MM.1S (cell line): Measurements from ENCODE around the gene PRKCA.

Source experiments
- DNase-seq: peaks from one replicate; pipeline ENCODE4 v3.0.0-alpha.2; 2015
- H2AFZ ChIP-seq: fragments of 300-600 bp; sonication (generic); 2 replicates; pipeline ENCODE4 v1.6.0; 2016; ENCODE audit warnings: antibody characterized with exemption, low read length
- H3F3A ChIP-seq: fragments of 300-600 bp; sonication (generic); 2 replicates; pipeline ENCODE4 v1.6.1; 2016; ENCODE audit warnings: mild to moderate bottlenecking, antibody characterized with exemption, low read length, moderate library complexity, mixed read lengths; ENCODE audit not compliant: insufficient read depth
- H3K27ac ChIP-seq: fragments of 300-600 bp; sonication (generic); 2 replicates; pipeline ENCODE4 v1.5.1; 2016; ENCODE audit warnings: mild to moderate bottlenecking, low read length
- H3K27me3 ChIP-seq: fragments of 300-600 bp; sonication (generic); replicated peaks from 2 replicates; pipeline ENCODE4 v1.6.0; 2016; ENCODE audit warnings: low read length; ENCODE audit not compliant: insufficient read depth
- H3K36me3 ChIP-seq: fragments of 300-600 bp; sonication (generic); replicated peaks from 2 replicates; pipeline ENCODE4 v1.6.1; 2016; ENCODE audit warnings: mild to moderate bottlenecking, low read length, mixed read lengths; ENCODE audit not compliant: insufficient read depth
- H3K4me1 ChIP-seq: fragments of 300-600 bp; sonication (generic); 2 replicates; pipeline ENCODE4 v1.6.1; 2016; ENCODE audit warnings: low read length, mixed read lengths
- H3K4me2 ChIP-seq: fragments of 300-600 bp; sonication (generic); 2 replicates; pipeline ENCODE4 v1.6.0; 2016; ENCODE audit warnings: low read depth, low read length
- H3K4me3 ChIP-seq: fragments of 300-600 bp; sonication (generic); 2 replicates; pipeline ENCODE4 v1.5.1; 2016; ENCODE audit warnings: low read length, mixed read lengths
- H3K79me2 ChIP-seq: fragments of 300-600 bp; sonication (generic); 2 replicates; pipeline ENCODE4 v1.6.1; 2016; ENCODE audit warnings: mixed run types, low read length, mixed read lengths
- H3K9ac ChIP-seq: fragments of 300-600 bp; sonication (generic); 2 replicates; pipeline ENCODE4 v1.6.1; 2016; ENCODE audit warnings: low read length, mixed read lengths
- H3K9me2 ChIP-seq: fragments of 300-600 bp; sonication (generic); replicated peaks from 2 replicates; pipeline ENCODE4 v1.6.1; 2016; ENCODE audit warnings: mild to moderate bottlenecking, low read length, mixed read lengths; ENCODE audit not compliant: insufficient read depth
- H3K9me3 ChIP-seq: fragments of 300-600 bp; sonication (generic); replicated peaks from 2 replicates; pipeline ENCODE4 v1.6.1; 2016; ENCODE audit warnings: mild to moderate bottlenecking, low read length, mixed read lengths; ENCODE audit not compliant: insufficient read depth
- H4K20me1 ChIP-seq: fragments of 300-600 bp; sonication (generic); 2 replicates; pipeline ENCODE4 v1.6.1; 2016; ENCODE audit warnings: mild to moderate bottlenecking, low read length, moderate library complexity, mixed read lengths; ENCODE audit not compliant: insufficient read depth
- EZH2 ChIP-seq: fragments of 300-600 bp; sonication (generic); optimal IDR thresholded peaks from 2 replicates; pipeline ENCODE3; 2017; ENCODE audit warnings: low read depth, mild to moderate bottlenecking, antibody characterized with exemption, low read length, mixed read lengths
- EZH2phosphoT487 ChIP-seq: fragments of 300-600 bp; sonication (generic); IDR thresholded peaks from 2 replicates; pipeline ENCODE4 v1.6.1; 2018; ENCODE audit warnings: antibody characterized with exemption, low read length
- TF ChIP-seq, protein P1 (sequence below): fragments of 300-600 bp; sonication (generic); IDR thresholded peaks from 2 replicates; pipeline ENCODE4 v1.5.1; 2016; ENCODE audit warnings: antibody characterized with exemption, low read length, mixed read lengths

The PRKCA gene

DNA sequence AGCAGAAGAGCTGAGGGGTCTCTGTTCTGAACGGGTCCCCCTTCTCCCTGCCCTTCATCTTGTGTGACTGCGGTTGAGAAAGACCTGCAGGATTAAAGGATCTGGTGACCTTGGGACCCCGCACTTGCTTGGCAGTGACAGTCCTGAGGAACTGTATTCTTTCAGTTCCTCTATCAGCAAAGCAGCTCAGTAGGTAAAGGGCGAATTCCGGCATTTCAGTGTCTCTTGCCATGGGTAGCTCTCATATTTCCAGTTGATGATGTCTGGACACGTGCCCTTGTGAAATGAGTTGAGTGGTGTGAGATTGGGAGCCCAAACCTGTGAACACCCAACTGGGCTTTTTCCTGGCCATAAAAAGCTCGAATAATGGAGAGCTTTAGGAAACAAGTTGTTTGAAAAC, 135.7 kb downstream of the PRKCA start:
- Histone ChIP-seq H3K27me3 (no peaks in the 10 kb centered on the region), H3K79me2 (peaks cover 41% of the 10 kb centered on the region), H3K4me2 (peak overlapping the region; percentile 75), H3K4me1 (peaks cover 69% of the 10 kb centered on the region), H4K20me1 (no peaks in the 10 kb centered on the region), H2AFZ (no peak overlapping the region; the same call in 1 of the 2 replicates), H3K9me3 (no peaks in the 10 kb centered on the region), H3K27ac (peak overlapping the region; percentile 84), H3K36me3 (no peaks in the 10 kb centered on the region), H3K9ac (peak overlapping the region; percentile 46; the same call in 1 of the 2 replicates), H3F3A (peaks cover 39% of the 10 kb centered on the region), H3K9me2 (no peaks in the 10 kb centered on the region), H3K4me3 (peak overlapping the region; percentile 30)
- peak; percentile 39 for DNase-seq
- TF ChIP-seq, protein P1, sequence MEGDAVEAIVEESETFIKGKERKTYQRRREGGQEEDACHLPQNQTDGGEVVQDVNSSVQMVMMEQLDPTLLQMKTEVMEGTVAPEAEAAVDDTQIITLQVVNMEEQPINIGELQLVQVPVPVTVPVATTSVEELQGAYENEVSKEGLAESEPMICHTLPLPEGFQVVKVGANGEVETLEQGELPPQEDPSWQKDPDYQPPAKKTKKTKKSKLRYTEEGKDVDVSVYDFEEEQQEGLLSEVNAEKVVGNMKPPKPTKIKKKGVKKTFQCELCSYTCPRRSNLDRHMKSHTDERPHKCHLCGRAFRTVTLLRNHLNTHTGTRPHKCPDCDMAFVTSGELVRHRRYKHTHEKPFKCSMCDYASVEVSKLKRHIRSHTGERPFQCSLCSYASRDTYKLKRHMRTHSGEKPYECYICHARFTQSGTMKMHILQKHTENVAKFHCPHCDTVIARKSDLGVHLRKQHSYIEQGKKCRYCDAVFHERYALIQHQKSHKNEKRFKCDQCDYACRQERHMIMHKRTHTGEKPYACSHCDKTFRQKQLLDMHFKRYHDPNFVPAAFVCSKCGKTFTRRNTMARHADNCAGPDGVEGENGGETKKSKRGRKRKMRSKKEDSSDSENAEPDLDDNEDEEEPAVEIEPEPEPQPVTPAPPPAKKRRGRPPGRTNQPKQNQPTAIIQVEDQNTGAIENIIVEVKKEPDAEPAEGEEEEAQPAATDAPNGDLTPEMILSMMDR: no peak
- TF ChIP-seq EZH2 (no peak), EZH2phosphoT487 (no peak)

DNA sequence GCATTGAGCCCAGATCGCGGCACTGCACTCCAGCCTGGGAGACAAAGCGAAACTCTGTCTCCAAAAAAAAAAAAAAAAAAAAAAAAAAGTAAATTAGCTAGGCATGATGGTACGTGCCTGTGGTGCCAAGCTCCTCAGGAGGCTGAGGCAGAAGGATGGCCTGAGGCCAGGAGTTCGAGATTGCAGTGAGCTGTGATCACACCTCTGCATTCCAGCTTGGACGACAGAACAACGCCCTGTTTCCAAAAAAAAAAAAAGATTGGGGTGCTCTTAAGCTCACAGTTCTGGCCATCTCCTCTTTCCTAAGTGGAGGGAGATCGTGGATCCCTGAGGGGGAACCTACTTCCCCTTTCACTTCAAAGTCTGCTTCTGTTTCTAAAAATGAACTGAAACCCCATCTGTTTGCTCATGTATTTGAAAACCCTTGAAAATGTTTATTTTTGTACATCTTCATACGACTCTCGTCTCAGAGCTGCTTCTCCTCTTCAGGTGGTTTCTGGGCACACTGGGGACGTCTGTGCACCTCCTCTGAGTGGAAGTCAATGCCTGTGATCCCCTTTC, 138.8 kb downstream of the PRKCA start:
- TF ChIP-seq EZH2phosphoT487 (no peak), EZH2 (no peak)
- TF ChIP-seq, protein P1: no peak
- Histone ChIP-seq H3K4me3 (peak overlapping the region; percentile 46), H3K9me2 (no peaks in the 10 kb centered on the region), H2AFZ (0 out of 2 replicates have a peak overlapping the region, but pooled peaks have one; percentile 18), H3F3A (peaks cover 39% of the 10 kb centered on the region), H4K20me1 (no peaks in the 10 kb centered on the region), H3K4me2 (peak overlapping the region; percentile 76), H3K9ac (peak overlapping the region; percentile 76), H3K79me2 (peaks cover 38% of the 10 kb centered on the region), H3K4me1 (peaks cover 70% of the 10 kb centered on the region), H3K27me3 (no peaks in the 10 kb centered on the region), H3K36me3 (no peaks in the 10 kb centered on the region), H3K9me3 (no peaks in the 10 kb centered on the region), H3K27ac (peak overlapping the region; percentile 98)
- peak; percentile 92 for DNase-seq

DNA sequence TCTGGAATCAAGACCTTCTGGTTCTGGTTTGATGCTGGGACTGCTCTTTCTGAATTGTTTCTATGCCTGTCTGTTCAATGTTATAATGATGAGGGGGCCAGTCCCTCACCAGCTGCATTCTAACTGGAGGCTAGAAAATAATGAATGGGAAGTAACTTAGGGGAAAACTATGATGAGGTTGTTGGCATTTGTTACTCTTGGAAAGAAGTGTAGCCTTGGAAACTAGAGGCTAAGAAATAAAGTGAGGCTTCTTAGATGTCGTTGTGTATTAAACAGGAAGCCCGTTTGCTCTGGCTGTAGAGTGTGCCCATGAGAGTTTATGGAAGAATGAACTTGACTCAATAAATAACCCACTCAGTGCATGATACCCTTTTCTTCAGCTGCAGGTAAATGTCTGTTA, 140.8 kb downstream of the PRKCA start:
- peaks cover 43% of the 10 kb centered on the region for H3K79me2 ChIP-seq
- H3F3A ChIP-seq: peaks cover 28% of the 10 kb centered on the region

More for the DNA sequence above, 140.8 kb downstream of the PRKCA start:
- H3K9me2 ChIP-seq: no peaks in the 10 kb centered on the region
- H3K9me3 ChIP-seq: no peaks in the 10 kb centered on the region
- no peaks in the 10 kb centered on the region for H3K27me3 ChIP-seq
- no peak overlapping the region for H3K27ac ChIP-seq
- no peak overlapping the region for H3K4me2 ChIP-seq
- H2AFZ ChIP-seq: no peak overlapping the region
- peaks cover 58% of the 10 kb centered on the region for H3K4me1 ChIP-seq
- no peaks in the 10 kb centered on the region for H3K36me3 ChIP-seq
- TF ChIP-seq, protein P1: no peak
- no peak for TF ChIP-seq EZH2
- TF ChIP-seq EZH2phosphoT487: no peak
- H3K9ac ChIP-seq: no peak overlapping the region
- H4K20me1 ChIP-seq: no peaks in the 10 kb centered on the region
- H3K4me3 ChIP-seq: no peak overlapping the region
- DNase-seq: no peak
